Liver (tissue), 9 donors: ENCODE data around the gene TGIF1. TPM values are rescaled to one million over a fixed set of nuclear protein-coding genes. Genes with fewer than 3 reads are reported as not detected.

Experiments used
- DNase-seq: peaks from one replicate; pipeline ENCODE4 v3.0.0-alpha.2; 2017; ENCODE audit warnings: low spot score
- H3K27ac ChIP-seq, 2 donors: one replicate each; pipeline ENCODE4 v1.7.0; 2013; ENCODE audit warnings: inconsistent platforms in 2 of 2, low read length in 2 of 2, control low read depth in 1 of 2, low read depth in 1 of 2, mild to moderate bottlenecking in 1 of 2
- H3K27me3 ChIP-seq, 4 donors: one replicate each; pipeline versions ENCODE4 v1.6.1 to v1.7.0; 2013; ENCODE audit warnings: low read length in 3 of 4, inconsistent platforms in 1 of 4, mild to moderate bottlenecking in 1 of 4, moderate library complexity in 1 of 4; ENCODE audit not compliant: control insufficient read depth in 4 of 4, insufficient read depth in 4 of 4
- H3K36me3 ChIP-seq, 4 donors: one replicate each; pipeline versions ENCODE4 v1.6.1 to v1.7.0; 2013; ENCODE audit warnings: low read length in 3 of 4, mild to moderate bottlenecking in 3 of 4, low read depth in 1 of 4, moderate library complexity in 1 of 4; ENCODE audit not compliant: control insufficient read depth in 4 of 4, insufficient read depth in 3 of 4
- H3K4me1 ChIP-seq, 4 donors: one replicate each; pipeline versions ENCODE4 v1.6.1 to v1.7.0; 2013; ENCODE audit warnings: low read length in 3 of 4, mild to moderate bottlenecking in 3 of 4, moderate library complexity in 1 of 4; ENCODE audit not compliant: control insufficient read depth in 4 of 4, insufficient read depth in 4 of 4
- H3K4me3 ChIP-seq, 3 donors: one replicate each; pipeline versions ENCODE4 v1.6.1 to v1.7.0; 2013; ENCODE audit warnings: low read length in 3 of 3, control low read depth in 1 of 3, low read depth in 1 of 3, mild to moderate bottlenecking in 1 of 3
- H3K9ac ChIP-seq, 2 donors: one replicate each; pipeline ENCODE4 v1.7.0; 2013; ENCODE audit warnings: low read length in 2 of 2, mild to moderate bottlenecking in 2 of 2, moderate library complexity in 2 of 2, control low read depth in 1 of 2, low read depth in 1 of 2
- H3K9me3 ChIP-seq, 4 donors: one replicate each; pipeline versions ENCODE4 v1.6.1 to v1.7.0; 2013; ENCODE audit warnings: low read length in 3 of 4; ENCODE audit not compliant: control insufficient read depth in 4 of 4
- EGR1 ChIP-seq, 2 donors: IDR thresholded peaks; 2 replicates each; pipeline ENCODE4 v1.6.1; 2016 to 2018; ENCODE audit warnings: antibody characterized with exemption in 2 of 2, low read depth in 2 of 2
- FOXA1 ChIP-seq: IDR thresholded peaks from 2 replicates; pipeline ENCODE4 v1.6.1; 2016; ENCODE audit warnings: antibody characterized with exemption
- FOXA2 ChIP-seq: IDR thresholded peaks from 2 replicates; pipeline ENCODE4 v1.6.1; 2016; ENCODE audit warnings: antibody characterized with exemption
- GABPA ChIP-seq, 2 donors: IDR thresholded peaks in 1 of 2; conservative IDR thresholded peaks in 1 of 2; 2 replicates each; pipeline ENCODE4 v1.6.1; 2016; ENCODE audit warnings: antibody characterized with exemption in 2 of 2, mild to moderate bottlenecking in 1 of 2, moderate library complexity in 1 of 2
- HNF4A ChIP-seq, 2 donors: conservative IDR thresholded peaks; 2 replicates each; pipeline ENCODE4 v1.6.1; 2016; ENCODE audit warnings: antibody characterized with exemption in 2 of 2, mild to moderate bottlenecking in 2 of 2
- HNF4G ChIP-seq: IDR thresholded peaks from 2 replicates; pipeline ENCODE4 v1.6.1; 2016; ENCODE audit warnings: antibody characterized with exemption
- JUND ChIP-seq, 2 donors: IDR thresholded peaks; 2 replicates each; pipeline ENCODE4 v1.6.1; 2016; ENCODE audit warnings: antibody characterized with exemption in 2 of 2
- RAD21 ChIP-seq, 2 donors: IDR thresholded peaks; 2 replicates each; pipeline ENCODE4 v1.6.1; 2016; ENCODE audit warnings: antibody characterized with exemption in 2 of 2, mild to moderate bottlenecking in 2 of 2
- REST ChIP-seq: IDR thresholded peaks from 2 replicates; pipeline ENCODE4 v1.6.1; 2016; ENCODE audit warnings: antibody characterized with exemption, mild to moderate bottlenecking
- RXRA ChIP-seq, 2 donors: IDR thresholded peaks; 2 replicates each; pipeline ENCODE4 v1.6.1; 2017 to 2018; ENCODE audit warnings: antibody characterized with exemption in 2 of 2, mild to moderate bottlenecking in 1 of 2
- SP1 ChIP-seq: IDR thresholded peaks from 2 replicates; pipeline ENCODE4 v1.6.1; 2018; ENCODE audit warnings: antibody characterized with exemption, mild to moderate bottlenecking
- TAF1 ChIP-seq: conservative IDR thresholded peaks from 2 replicates; pipeline ENCODE4 v1.6.1; 2016; ENCODE audit warnings: antibody characterized with exemption, mild to moderate bottlenecking
- YY1 ChIP-seq: IDR thresholded peaks from 2 replicates; pipeline ENCODE4 v1.6.1; 2016; ENCODE audit warnings: antibody characterized with exemption, mild to moderate bottlenecking
- WGBS: extraction: QIAGEN DNeasy Blood & Tissue Kit; methylation state at CpG from one replicate; pipeline ENCODE4 v1.1.7; 2013; 5-methylcytosine and 5-hydroxymethylcytosine counted together
- polyA plus RNA-seq, 2 donors: library from polyadenylated mRNA; stranded (reverse) in 1 of 2; unstranded in 1 of 2; fragments of 200-250 nt in 1 of 2; fragments of >200 nt in 1 of 2; fragmentation: Nextera tagmentation in 1 of 2; extraction: Ambion mirVana in 1 of 2; gene quantifications; one replicate each; pipeline versions ENCODE4 v1.2.1 to v1.2.3, GENCODE V29; 2013 to 2015
- total RNA-seq, 2 donors: library from RNA; depleted of rRNA; stranded (reverse); fragments of >200 nt; gene quantifications; one replicate each; pipeline ENCODE4 v1.2.3, GENCODE V29; 2014
- TF ChIP-seq, protein P1 (sequence below): IDR thresholded peaks from 2 replicates; pipeline ENCODE4 v1.6.1; 2016; ENCODE audit warnings: antibody characterized with exemption
- TF ChIP-seq, protein P2 (sequence below): IDR thresholded peaks from 2 replicates; pipeline ENCODE4 v1.6.1; 2016; ENCODE audit warnings: antibody characterized with exemption
- TF ChIP-seq, protein P3 (sequence below): IDR thresholded peaks from 2 replicates; pipeline ENCODE4 v1.6.1; 2016; ENCODE audit warnings: antibody characterized with exemption
- TF ChIP-seq, protein P4 (sequence below): fragments of 150-350 bp; IDR thresholded peaks from 2 replicates; pipeline ENCODE4 v1.5.1; 2017; ENCODE audit warnings: improper control_type of control experiment, low read depth, low read length; ENCODE audit not compliant: missing input control
- donor health status: healthy.
- donor health status: healthy.
- donor health status: healthy.
- donor health status: healthy.
- donor health status: healthy.

TGIF1 gene
- total and polyA plus RNA-seq, 4 donors, result 13.1 to 26.4 (median 18.4) TPM

DNA sequence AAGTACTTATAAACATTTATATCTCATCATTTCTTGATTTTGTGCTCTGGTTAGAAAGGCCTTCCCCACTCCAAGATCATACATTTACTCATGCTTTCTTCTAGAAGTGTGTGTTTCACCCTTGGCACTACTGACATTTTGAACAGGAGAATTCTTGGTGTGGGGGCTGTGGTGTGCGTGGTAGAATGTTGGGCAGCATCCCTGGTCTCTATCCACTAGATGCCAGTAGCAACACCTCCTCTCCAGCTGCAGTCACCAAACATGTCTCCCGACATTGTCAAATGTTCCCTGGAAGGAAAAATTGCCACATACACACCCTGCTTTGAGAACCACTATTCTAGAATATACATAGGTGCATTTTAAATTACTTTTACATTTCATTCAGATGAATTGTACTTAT, 8.7 kb upstream of the TGIF1 start (continued):
- TF ChIP-seq REST (no peak), SP1 (no peak)
- TF ChIP-seq, protein P1, sequence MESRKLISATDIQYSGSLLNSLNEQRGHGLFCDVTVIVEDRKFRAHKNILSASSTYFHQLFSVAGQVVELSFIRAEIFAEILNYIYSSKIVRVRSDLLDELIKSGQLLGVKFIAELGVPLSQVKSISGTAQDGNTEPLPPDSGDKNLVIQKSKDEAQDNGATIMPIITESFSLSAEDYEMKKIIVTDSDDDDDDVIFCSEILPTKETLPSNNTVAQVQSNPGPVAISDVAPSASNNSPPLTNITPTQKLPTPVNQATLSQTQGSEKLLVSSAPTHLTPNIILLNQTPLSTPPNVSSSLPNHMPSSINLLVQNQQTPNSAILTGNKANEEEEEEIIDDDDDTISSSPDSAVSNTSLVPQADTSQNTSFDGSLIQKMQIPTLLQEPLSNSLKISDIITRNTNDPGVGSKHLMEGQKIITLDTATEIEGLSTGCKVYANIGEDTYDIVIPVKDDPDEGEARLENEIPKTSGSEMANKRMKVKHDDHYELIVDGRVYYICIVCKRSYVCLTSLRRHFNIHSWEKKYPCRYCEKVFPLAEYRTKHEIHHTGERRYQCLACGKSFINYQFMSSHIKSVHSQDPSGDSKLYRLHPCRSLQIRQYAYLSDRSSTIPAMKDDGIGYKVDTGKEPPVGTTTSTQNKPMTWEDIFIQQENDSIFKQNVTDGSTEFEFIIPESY, result no peak

- 80% methylated on average over 4 of the region's 4 CpGs for WGBS
- TF ChIP-seq JUND (IDR thresholded peaks at IDR 0.05) (no peak), HNF4A (conservative IDR thresholded peaks at IDR 0.05) (no peak), HNF4G (no peak), RXRA (IDR thresholded peaks at IDR 0.05) (no peak), YY1 (no peak), GABPA (IDR thresholded peaks at IDR 0.05 in 1 of 2, conservative IDR thresholded peaks at IDR 0.05 in 1 of 2) (no peak), RAD21 (IDR thresholded peaks at IDR 0.05) (no peak), TAF1 (no peak)
- DNase-seq, result no peak
- no peak overlapping the region for H3K4me3 ChIP-seq
- H3K4me1 ChIP-seq, result peaks cover 5 to 26% (median 18%) of the 10 kb centered on the region in 4 donors
- no peak overlapping the region for H3K9ac ChIP-seq
- no peaks in the 10 kb centered on the region for H3K27me3 ChIP-seq
- no peak overlapping the region for H3K27ac ChIP-seq
- H3K36me3 ChIP-seq, result no peaks in the 10 kb centered on the region
- no peaks in the 10 kb centered on the region for H3K9me3 ChIP-seq
Observed at GRCh38 chr18:3442919-3443318, 7.1 kb upstream of the TGIF1 start.

GRCh38 chr18:3444296-3444695, 5.7 kb upstream of the TGIF1 start:
- Histone ChIP-seq H3K36me3 (no peaks in the 10 kb centered on the region), H3K4me3 (no peak overlapping the region), H3K27ac (no peak overlapping the region), H3K27me3 (no peaks in the 10 kb centered on the region), H3K9ac (no peak overlapping the region), H3K9me3 (no peaks in the 10 kb centered on the region), H3K4me1 (peaks cover 5 to 30% (median 18%) of the 10 kb centered on the region in 4 donors)
- no peak for DNase-seq
- 97% methylated on average over 3 of the region's 3 CpGs for WGBS
- TF ChIP-seq YY1, result no peak
- TF ChIP-seq, protein P1, result no peak
- TF ChIP-seq RAD21 (IDR thresholded peaks at IDR 0.05), result no peak
- TF ChIP-seq RXRA (IDR thresholded peaks at IDR 0.05), result no peak
- no peak for TF ChIP-seq REST
- TF ChIP-seq FOXA2, result no peak
- TF ChIP-seq, protein P2, sequence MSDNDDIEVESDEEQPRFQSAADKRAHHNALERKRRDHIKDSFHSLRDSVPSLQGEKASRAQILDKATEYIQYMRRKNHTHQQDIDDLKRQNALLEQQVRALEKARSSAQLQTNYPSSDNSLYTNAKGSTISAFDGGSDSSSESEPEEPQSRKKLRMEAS, result no peak
- TF ChIP-seq, protein P3, sequence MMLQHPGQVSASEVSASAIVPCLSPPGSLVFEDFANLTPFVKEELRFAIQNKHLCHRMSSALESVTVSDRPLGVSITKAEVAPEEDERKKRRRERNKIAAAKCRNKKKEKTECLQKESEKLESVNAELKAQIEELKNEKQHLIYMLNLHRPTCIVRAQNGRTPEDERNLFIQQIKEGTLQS, result no peak
- TF ChIP-seq JUND (IDR thresholded peaks at IDR 0.05), result no peak
- TF ChIP-seq FOXA1, result no peak
- no peak for TF ChIP-seq EGR1 (IDR thresholded peaks at IDR 0.05; ENCODE audit: low read depth in 2 of 2)
- TF ChIP-seq, protein P4, sequence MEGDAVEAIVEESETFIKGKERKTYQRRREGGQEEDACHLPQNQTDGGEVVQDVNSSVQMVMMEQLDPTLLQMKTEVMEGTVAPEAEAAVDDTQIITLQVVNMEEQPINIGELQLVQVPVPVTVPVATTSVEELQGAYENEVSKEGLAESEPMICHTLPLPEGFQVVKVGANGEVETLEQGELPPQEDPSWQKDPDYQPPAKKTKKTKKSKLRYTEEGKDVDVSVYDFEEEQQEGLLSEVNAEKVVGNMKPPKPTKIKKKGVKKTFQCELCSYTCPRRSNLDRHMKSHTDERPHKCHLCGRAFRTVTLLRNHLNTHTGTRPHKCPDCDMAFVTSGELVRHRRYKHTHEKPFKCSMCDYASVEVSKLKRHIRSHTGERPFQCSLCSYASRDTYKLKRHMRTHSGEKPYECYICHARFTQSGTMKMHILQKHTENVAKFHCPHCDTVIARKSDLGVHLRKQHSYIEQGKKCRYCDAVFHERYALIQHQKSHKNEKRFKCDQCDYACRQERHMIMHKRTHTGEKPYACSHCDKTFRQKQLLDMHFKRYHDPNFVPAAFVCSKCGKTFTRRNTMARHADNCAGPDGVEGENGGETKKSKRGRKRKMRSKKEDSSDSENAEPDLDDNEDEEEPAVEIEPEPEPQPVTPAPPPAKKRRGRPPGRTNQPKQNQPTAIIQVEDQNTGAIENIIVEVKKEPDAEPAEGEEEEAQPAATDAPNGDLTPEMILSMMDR, result no peak
- TF ChIP-seq SP1, result no peak
- no peak for TF ChIP-seq HNF4G
